K562 (cell line): Measurements from ENCODE around the gene EIF4E. TPM values are rescaled to one million over a fixed set of nuclear protein-coding genes. Genes with fewer than 3 reads are reported as not detected.
A peak's percentile ranks its signal among the peaks of the same experiment; 100 is the strongest.

ENCODE experiments used
- ARID1B ChIP-seq: fragments of 450-650 bp; IDR thresholded peaks from 2 replicates; pipeline ENCODE4 v1.6.1; 2016; ENCODE audit warnings: antibody characterized with exemption, mild to moderate bottlenecking, inconsistent platforms
- CHD1 ChIP-seq: fragments of 200-600 bp; sonication (generic); IDR thresholded peaks from one replicate; pipeline ENCODE4 v1.6.1; 2012; ENCODE audit warnings: mild to moderate bottlenecking, moderate library complexity, low read length, inconsistent platforms
- ELF2 ChIP-seq: fragments of 250-450 bp; sonication (Bioruptor Pico); IDR thresholded peaks from 2 replicates; pipeline ENCODE4 v1.5.0; 2021; ENCODE audit warnings: mild to moderate bottlenecking
- GTF2E2 ChIP-seq: fragments of 200-800 bp; sonication (Bioruptor generic); IDR thresholded peaks from 2 replicates; pipeline ENCODE4 v1.6.1; 2016; ENCODE audit warnings: missing genetic modification characterization, missing compliant biosample characterization
- KLF6 ChIP-seq: fragments of 250-450 bp; sonication (Bioruptor Pico); IDR thresholded peaks from 2 replicates; pipeline ENCODE4 v1.4.0; 2020; ENCODE audit warnings: mild to moderate bottlenecking, moderate library complexity, borderline replicate concordance
- LCOR ChIP-seq: sonication (generic); formaldehyde crosslinking; IDR thresholded peaks from 2 replicates; pipeline ENCODE4 v1.8.0; 2022; ENCODE audit warnings: mild to moderate bottlenecking, missing genetic modification reagents
- MCM7 ChIP-seq, 2 experiments: fragments of 450-650 bp; IDR thresholded peaks; 2 replicates each; pipeline ENCODE4 v1.6.1; 2016 to 2018
- MTA3 ChIP-seq: fragments of 450-650 bp; formaldehyde crosslinking; IDR thresholded peaks from 2 replicates; pipeline ENCODE4 v1.6.1; 2017; ENCODE audit warnings: mild to moderate bottlenecking, borderline replicate concordance
- RB1 ChIP-seq: fragments of 450-650 bp; IDR thresholded peaks from 2 replicates; pipeline ENCODE4 v1.6.1; 2017; ENCODE audit warnings: low read depth, mild to moderate bottlenecking
- RFX7 ChIP-seq: fragments of 250-450 bp; sonication (Bioruptor Pico); IDR thresholded peaks from 2 replicates; pipeline ENCODE4 v1.5.1; 2021; ENCODE audit warnings: mild to moderate bottlenecking
- SMARCE1 ChIP-seq: fragments of 450-650 bp; IDR thresholded peaks from 2 replicates; pipeline ENCODE4 v1.7.1; 2016; ENCODE audit warnings: mild to moderate bottlenecking
- ZNF143 ChIP-seq: sonication (generic); formaldehyde crosslinking; IDR thresholded peaks from 2 replicates; pipeline ENCODE4 v1.9.0; 2022; ENCODE audit warnings: mild to moderate bottlenecking, missing genetic modification reagents
- ZNF436 ChIP-seq: fragments of 250-450, 450-650 bp; sonication (Bioruptor Pico); formaldehyde crosslinking; IDR thresholded peaks from 2 replicates; pipeline ENCODE4 v1.7.0; 2020; ENCODE audit warnings: mild to moderate bottlenecking
- ZNF589 ChIP-seq: fragments of 200-800 bp; sonication (Bioruptor generic); IDR thresholded peaks from 2 replicates; pipeline ENCODE4 v1.6.1; 2016; ENCODE audit warnings: low read depth, missing genetic modification characterization, missing compliant biosample characterization
- ZNF75A ChIP-seq: fragments of 450-650 bp; formaldehyde crosslinking; IDR thresholded peaks from 2 replicates; pipeline ENCODE4 v1.4.0; 2020; ENCODE audit warnings: mild to moderate bottlenecking
- polyA plus RNA-seq, 8 experiments: library from polyadenylated mRNA; depleted of rRNA in 4 of 8; stranded (reverse) in 5 of 8; unstranded in 3 of 8; fragments of >200 nt; fragmentation: Nextera tagmentation in 2 of 8; fragmentation: Illumina TruSeq in 1 of 8; extraction: Ambion mirVana in 2 of 8; extraction: Trizol in 1 of 8; gene quantifications; 2 replicates each; pipeline versions ENCODE4 v1.2.1 to v1.2.3, GENCODE V29; 2011 to 2014; ENCODE audit warnings: inconsistent platforms in 1 of 8, missing spikeins in 1 of 8
- total RNA-seq, 7 experiments: library from RNA; depleted of rRNA in 6 of 7; stranded (reverse); fragments of >200 nt in 6 of 7; fragmentation: Illumina TruSeq in 2 of 7; extraction: Trizol in 2 of 7; gene quantifications; 2 replicates each; pipeline versions ENCODE4 v1.2.1 to v1.2.3, GENCODE V29; 2011 to 2021; ENCODE audit warnings: low replicate concordance in 1 of 7
- TF ChIP-seq, protein P1 (sequence below): sonication (generic); formaldehyde crosslinking; IDR thresholded peaks from 2 replicates; pipeline ENCODE4 v1.8.0; 2022; ENCODE audit warnings: missing genetic modification reagents, mild to moderate bottlenecking, borderline replicate concordance
- TF ChIP-seq, protein P2 (sequence below), 2 experiments: fragments of 450-650 bp; formaldehyde crosslinking in 1 of 2; IDR thresholded peaks; 2 replicates each; pipeline versions ENCODE4 v1.4.0 to v1.6.1; 2014 to 2020; ENCODE audit warnings: mild to moderate bottlenecking in 2 of 2, borderline replicate concordance in 1 of 2, low read depth in 1 of 2

Gene EIF4E
- total and polyA plus RNA-seq, 9 of the 15 experiments (the other 6 are each of a cell fraction or from before 2014, with no cell fraction given) = 164 to 489 (median 179) TPM

DNA sequence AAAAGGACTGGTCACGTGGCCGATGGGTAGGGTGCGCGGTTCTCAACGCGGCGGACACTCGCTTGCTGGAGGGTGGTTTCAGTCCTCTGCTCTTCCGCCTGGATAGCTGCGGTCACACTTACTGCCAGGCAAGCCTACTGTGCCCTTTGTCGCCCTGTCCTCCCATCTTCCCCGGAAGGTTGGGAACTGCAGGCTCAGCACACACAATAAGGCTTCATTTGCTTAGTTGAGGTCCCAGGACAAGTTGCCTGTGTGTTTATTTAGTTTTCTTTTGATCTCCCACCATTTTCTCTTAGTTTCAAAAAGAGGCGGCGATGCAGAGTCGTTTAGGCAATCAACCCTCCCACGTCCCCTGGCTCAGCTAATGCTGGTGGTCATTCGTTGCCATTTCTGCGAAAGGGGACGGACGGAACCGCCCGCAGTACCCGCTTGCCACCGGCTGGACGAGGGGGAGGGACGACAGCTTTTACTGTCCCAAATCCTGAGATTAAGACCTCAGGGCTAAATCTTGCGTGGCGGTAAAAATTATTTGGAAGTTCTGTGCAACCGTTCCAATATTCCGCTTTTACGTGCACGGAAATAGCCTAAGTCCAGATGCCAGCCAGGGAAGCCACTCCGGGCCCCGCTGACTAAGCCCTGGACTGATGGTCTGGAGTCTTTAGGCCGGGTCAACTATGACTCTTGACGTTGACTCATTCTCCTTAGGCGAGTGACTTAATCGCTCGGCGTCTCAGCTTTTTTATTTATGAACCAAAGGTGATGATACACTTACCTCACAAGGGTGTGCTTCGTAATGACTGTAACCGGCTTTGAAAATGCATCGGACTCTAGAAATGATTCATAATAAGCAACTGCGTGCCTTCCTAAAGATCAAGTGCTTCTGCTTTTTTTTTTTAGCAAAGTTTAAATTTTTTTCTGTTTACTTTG is 671 bp upstream of the EIF4E start (continued):
- TF ChIP-seq, protein P1, sequence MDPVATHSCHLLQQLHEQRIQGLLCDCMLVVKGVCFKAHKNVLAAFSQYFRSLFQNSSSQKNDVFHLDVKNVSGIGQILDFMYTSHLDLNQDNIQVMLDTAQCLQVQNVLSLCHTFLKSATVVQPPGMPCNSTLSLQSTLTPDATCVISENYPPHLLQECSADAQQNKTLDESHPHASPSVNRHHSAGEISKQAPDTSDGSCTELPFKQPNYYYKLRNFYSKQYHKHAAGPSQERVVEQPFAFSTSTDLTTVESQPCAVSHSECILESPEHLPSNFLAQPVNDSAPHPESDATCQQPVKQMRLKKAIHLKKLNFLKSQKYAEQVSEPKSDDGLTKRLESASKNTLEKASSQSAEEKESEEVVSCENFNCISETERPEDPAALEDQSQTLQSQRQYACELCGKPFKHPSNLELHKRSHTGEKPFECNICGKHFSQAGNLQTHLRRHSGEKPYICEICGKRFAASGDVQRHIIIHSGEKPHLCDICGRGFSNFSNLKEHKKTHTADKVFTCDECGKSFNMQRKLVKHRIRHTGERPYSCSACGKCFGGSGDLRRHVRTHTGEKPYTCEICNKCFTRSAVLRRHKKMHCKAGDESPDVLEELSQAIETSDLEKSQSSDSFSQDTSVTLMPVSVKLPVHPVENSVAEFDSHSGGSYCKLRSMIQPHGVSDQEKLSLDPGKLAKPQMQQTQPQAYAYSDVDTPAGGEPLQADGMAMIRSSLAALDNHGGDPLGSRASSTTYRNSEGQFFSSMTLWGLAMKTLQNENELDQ = peak; percentile 26; the same call in 1 of the 2 replicates
- TF ChIP-seq SMARCE1 = no peak; the same call in none of the 2 replicates
- TF ChIP-seq ELF2 (CRISPR knock-in tag) = no peak
- peak; percentile 44 for TF ChIP-seq CHD1
- peak; percentile 71 for TF ChIP-seq GTF2E2 (tag)
- TF ChIP-seq MCM7 (IDR thresholded peaks at IDR 0.05) = no peak
- TF ChIP-seq KLF6 = 0 out of 2 replicates have a peak, but pooled peaks have one; percentile 6
- TF ChIP-seq ZNF75A = no peak
- peak; percentile 51 for TF ChIP-seq ZNF589 (CRISPR knock-in tag)
- TF ChIP-seq ARID1B = peak; percentile 68
- 0 out of 2 replicates have a peak, but pooled peaks have one; percentile 10 for TF ChIP-seq RB1
- TF ChIP-seq LCOR (CRISPR knock-in tag) = peak; percentile 82; the same call in 1 of the 2 replicates
- TF ChIP-seq ZNF143 (CRISPR knock-in tag) = peak; percentile 58; the same call in 1 of the 2 replicates
- TF ChIP-seq, protein P2, sequence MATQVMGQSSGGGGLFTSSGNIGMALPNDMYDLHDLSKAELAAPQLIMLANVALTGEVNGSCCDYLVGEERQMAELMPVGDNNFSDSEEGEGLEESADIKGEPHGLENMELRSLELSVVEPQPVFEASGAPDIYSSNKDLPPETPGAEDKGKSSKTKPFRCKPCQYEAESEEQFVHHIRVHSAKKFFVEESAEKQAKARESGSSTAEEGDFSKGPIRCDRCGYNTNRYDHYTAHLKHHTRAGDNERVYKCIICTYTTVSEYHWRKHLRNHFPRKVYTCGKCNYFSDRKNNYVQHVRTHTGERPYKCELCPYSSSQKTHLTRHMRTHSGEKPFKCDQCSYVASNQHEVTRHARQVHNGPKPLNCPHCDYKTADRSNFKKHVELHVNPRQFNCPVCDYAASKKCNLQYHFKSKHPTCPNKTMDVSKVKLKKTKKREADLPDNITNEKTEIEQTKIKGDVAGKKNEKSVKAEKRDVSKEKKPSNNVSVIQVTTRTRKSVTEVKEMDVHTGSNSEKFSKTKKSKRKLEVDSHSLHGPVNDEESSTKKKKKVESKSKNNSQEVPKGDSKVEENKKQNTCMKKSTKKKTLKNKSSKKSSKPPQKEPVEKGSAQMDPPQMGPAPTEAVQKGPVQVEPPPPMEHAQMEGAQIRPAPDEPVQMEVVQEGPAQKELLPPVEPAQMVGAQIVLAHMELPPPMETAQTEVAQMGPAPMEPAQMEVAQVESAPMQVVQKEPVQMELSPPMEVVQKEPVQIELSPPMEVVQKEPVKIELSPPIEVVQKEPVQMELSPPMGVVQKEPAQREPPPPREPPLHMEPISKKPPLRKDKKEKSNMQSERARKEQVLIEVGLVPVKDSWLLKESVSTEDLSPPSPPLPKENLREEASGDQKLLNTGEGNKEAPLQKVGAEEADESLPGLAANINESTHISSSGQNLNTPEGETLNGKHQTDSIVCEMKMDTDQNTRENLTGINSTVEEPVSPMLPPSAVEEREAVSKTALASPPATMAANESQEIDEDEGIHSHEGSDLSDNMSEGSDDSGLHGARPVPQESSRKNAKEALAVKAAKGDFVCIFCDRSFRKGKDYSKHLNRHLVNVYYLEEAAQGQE (IDR thresholded peaks at IDR 0.05; ENCODE audit: borderline replicate concordance) = peak; percentile 0; the same call in 1 of the 2 replicates
- TF ChIP-seq, protein P2 (CRISPR knock-in tag; IDR thresholded peaks at IDR 0.05; ENCODE audit: low read depth) = no peak
- TF ChIP-seq RFX7 (CRISPR knock-in tag) = no peak
- peak; percentile 77 for TF ChIP-seq MTA3
- TF ChIP-seq ZNF436 = no peak
